WTC11 (cell line): ENCODE measurements around the gene SLC22A25.

ENCODE experiments used
- CTCF ChIP-seq: fragments of 200-600 bp; IDR thresholded peaks from 2 replicates; pipeline ENCODE4 v1.8.0; 2022; ENCODE audit warnings: antibody characterized with exemption
- JUN ChIP-seq: sonication (generic); formaldehyde crosslinking; IDR thresholded peaks from 2 replicates; pipeline ENCODE4 v1.8.0; 2023; ENCODE audit warnings: mild to moderate bottlenecking, missing genetic modification reagents
- NFE2L1 ChIP-seq: sonication (generic); formaldehyde crosslinking; IDR thresholded peaks from 2 replicates; pipeline ENCODE4 v1.8.1; 2023; ENCODE audit warnings: missing genetic modification reagents
- ZNF232 ChIP-seq: sonication (generic); formaldehyde crosslinking; IDR thresholded peaks from 2 replicates; pipeline ENCODE4 v1.8.0; 2022; ENCODE audit warnings: mild to moderate bottlenecking, missing genetic modification reagents
- TF ChIP-seq, protein P1 (sequence below): sonication (generic); formaldehyde crosslinking; IDR thresholded peaks from 2 replicates; pipeline ENCODE4 v1.8.0; 2022; ENCODE audit warnings: mild to moderate bottlenecking, missing genetic modification reagents
- TF ChIP-seq, protein P2 (sequence below): sonication (generic); formaldehyde crosslinking; IDR thresholded peaks from 2 replicates; pipeline ENCODE4 v1.8.1; 2023; ENCODE audit warnings: mild to moderate bottlenecking, missing genetic modification reagents, moderate library complexity

DNA sequence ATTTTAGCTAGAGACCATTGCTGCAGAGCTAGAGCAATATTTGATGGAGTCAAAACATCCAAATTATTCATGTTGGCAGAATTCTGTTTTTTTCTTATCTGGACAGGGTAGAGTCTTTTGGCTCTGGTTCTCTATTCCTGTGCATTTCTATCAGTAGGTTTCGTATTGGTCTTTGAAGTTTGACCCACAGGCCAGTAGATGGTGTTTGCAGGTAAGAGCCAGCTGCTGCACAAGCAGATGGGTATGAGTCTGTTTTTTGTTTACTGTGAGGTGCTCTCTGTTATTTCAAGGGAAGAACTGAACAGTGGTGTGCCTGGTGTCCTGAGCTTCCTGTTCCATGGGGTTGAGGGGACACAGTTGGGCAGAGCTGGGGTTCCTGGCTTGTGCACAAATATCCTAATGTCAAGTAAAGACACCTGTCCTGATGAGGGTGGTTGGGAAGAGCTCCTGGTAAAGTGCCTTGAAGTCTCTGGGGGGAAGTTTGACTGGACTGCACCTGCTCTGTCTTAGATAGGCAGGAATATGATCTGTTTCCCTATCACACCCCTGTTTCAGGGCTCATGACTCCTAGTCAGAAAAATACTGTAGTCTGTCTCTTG, 34.0 kb upstream of the SLC22A25 start:
- TF ChIP-seq, protein P1, sequence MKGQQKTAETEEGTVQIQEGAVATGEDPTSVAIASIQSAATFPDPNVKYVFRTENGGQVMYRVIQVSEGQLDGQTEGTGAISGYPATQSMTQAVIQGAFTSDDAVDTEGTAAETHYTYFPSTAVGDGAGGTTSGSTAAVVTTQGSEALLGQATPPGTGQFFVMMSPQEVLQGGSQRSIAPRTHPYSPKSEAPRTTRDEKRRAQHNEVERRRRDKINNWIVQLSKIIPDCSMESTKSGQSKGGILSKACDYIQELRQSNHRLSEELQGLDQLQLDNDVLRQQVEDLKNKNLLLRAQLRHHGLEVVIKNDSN (CRISPR knock-in tag), result no peak
- TF ChIP-seq NFE2L1 (CRISPR knock-in tag) (no peak), CTCF (no peak), JUN (no peak), ZNF232 (no peak)
- TF ChIP-seq, protein P2, sequence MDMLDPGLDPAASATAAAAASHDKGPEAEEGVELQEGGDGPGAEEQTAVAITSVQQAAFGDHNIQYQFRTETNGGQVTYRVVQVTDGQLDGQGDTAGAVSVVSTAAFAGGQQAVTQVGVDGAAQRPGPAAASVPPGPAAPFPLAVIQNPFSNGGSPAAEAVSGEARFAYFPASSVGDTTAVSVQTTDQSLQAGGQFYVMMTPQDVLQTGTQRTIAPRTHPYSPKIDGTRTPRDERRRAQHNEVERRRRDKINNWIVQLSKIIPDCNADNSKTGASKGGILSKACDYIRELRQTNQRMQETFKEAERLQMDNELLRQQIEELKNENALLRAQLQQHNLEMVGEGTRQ (CRISPR knock-in tag), result no peak
